Stomach (tissue), 4 donors: ENCODE measurements around the gene ZNF165.

Source experiments
- CTCF ChIP-seq, 7 experiments: fragments of 450-650 bp in 4 of 7; fragments of 200-600 bp in 3 of 7; sonication (generic) in 3 of 7; IDR thresholded peaks; one replicate each; pipeline ENCODE4 v1.5.1; 2016 to 2019; ENCODE audit warnings: antibody characterized with exemption in 7 of 7, control low read depth in 2 of 7, mild to moderate bottlenecking in 1 of 7
- EP300 ChIP-seq: sonication (generic); formaldehyde crosslinking; IDR thresholded peaks from one replicate; pipeline ENCODE4 v1.6.1; 2017; ENCODE audit warnings: antibody characterized with exemption
- POLR2A ChIP-seq, 4 donors: fragments of 450-650 bp; IDR thresholded peaks; one replicate each; pipeline ENCODE4 v1.6.1; 2016; ENCODE audit warnings: antibody characterized with exemption in 4 of 4, control low read depth in 2 of 4, mild to moderate bottlenecking in 1 of 4, moderate library complexity in 1 of 4

- TF ChIP-seq CTCF (IDR thresholded peaks at IDR 0.05) (no peak), POLR2A (IDR thresholded peaks at IDR 0.05) (no peak), EP300 (no peak)
Observed at GRCh38 chr6:28118217-28118616, 37.8 kb downstream of the ZNF165 start.
